Lower leg skin (tissue), 4 donors: ENCODE measurements around the gene SVEP1. TPM values are rescaled to one million over a fixed set of nuclear protein-coding genes. Genes with fewer than 3 reads are reported as not detected.

Experiments used
- DNase-seq, 2 donors: peaks; one replicate each; pipeline ENCODE4 v3.0.0-alpha.2; 2019; ENCODE audit warnings: low spot score in 2 of 2
- H3K4me3 ChIP-seq: fragments of 200-600 bp; sonication (generic); 2 replicates; pipeline ENCODE4 v1.5.1; 2017; ENCODE audit warnings: mild to moderate bottlenecking, low read depth; ENCODE audit not compliant: poor library complexity, severe bottlenecking
- POLR2A ChIP-seq, 2 donors: fragments of 450-650 bp; IDR thresholded peaks; one replicate each; pipeline ENCODE4 v1.6.1; 2016 to 2017; ENCODE audit warnings: antibody characterized with exemption in 2 of 2, mild to moderate bottlenecking in 1 of 2, moderate library complexity in 1 of 2
- WGBS, 2 donors: methylation state at CpG; one replicate each; pipeline ENCODE4 v1.1.5; 2018; 5-methylcytosine and 5-hydroxymethylcytosine counted together
- intact Hi-C: fragments of 100-400 bp; cut with DNase I; formaldehyde crosslinking; loops from one replicate; pipeline ENCODE4 v1.15.0; 2023; ENCODE audit warnings: low total_unique reads
- total RNA-seq, 4 donors: library from RNA; depleted of rRNA; stranded (reverse); fragments of >200 nt; gene quantifications; one replicate each; pipeline ENCODE4 v1.1.0, GENCODE V29; 2016
- TF ChIP-seq, protein P1 (sequence below), 3 donors: fragments of 450-650 bp; IDR thresholded peaks; one replicate each; pipeline ENCODE4 v1.5.1; 2016; ENCODE audit warnings: antibody characterized with exemption in 3 of 3, mild to moderate bottlenecking in 3 of 3, moderate library complexity in 2 of 3

SVEP1 gene
- total RNA-seq, 4 donors from 2014 or later, result 11.1 to 39.0 (median 14.7) TPM

DNA sequence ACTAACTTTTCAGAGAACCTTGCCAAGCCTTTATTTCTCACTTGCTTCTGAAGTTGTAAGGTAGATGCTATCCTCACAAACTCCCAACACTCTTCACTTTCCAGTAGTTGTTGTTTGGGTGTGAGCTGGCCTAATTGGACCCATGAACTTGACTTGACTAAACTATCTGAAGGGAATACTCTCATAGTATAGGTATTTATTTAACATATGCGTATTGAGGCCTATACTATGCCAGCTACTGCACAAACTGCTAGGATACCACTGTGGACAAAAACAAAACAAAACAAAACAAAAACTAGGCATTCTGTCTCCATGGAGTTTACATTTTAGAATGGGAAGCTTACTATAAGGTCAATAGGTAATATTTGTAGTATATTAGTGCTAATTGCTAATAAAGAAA lies 243.2 kb downstream of the SVEP1 start:
- no peak for TF ChIP-seq POLR2A (IDR thresholded peaks at IDR 0.05)
- TF ChIP-seq, protein P1, sequence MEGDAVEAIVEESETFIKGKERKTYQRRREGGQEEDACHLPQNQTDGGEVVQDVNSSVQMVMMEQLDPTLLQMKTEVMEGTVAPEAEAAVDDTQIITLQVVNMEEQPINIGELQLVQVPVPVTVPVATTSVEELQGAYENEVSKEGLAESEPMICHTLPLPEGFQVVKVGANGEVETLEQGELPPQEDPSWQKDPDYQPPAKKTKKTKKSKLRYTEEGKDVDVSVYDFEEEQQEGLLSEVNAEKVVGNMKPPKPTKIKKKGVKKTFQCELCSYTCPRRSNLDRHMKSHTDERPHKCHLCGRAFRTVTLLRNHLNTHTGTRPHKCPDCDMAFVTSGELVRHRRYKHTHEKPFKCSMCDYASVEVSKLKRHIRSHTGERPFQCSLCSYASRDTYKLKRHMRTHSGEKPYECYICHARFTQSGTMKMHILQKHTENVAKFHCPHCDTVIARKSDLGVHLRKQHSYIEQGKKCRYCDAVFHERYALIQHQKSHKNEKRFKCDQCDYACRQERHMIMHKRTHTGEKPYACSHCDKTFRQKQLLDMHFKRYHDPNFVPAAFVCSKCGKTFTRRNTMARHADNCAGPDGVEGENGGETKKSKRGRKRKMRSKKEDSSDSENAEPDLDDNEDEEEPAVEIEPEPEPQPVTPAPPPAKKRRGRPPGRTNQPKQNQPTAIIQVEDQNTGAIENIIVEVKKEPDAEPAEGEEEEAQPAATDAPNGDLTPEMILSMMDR (IDR thresholded peaks at IDR 0.05), result no peak
- no peak overlapping the region for H3K4me3 ChIP-seq
- no peak for DNase-seq
- 58 to 64% methylated on average over 1 of the region's 1 CpG for WGBS, 2 donors
- intact Hi-C loops, result no loop called here

DNA sequence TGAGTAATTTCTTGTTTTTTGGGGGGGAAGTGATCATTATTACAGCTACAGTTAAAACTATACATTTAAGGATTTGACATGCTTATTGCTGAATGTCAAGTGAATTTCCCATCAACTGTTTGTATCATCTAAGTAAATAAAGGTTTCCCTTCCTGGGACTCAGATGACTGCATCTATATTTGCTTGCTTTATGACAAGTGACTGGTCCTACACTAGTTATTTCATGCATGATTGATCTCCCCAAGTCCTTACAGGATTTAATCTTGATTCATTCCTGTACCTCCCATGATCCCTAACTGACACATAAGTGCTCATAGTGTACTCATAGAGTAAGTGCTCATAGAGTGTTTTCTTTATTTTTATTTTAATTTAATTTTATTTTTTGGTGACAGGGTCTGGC lies 244.7 kb downstream of the SVEP1 start:
- DNase-seq, result no peak
- TF ChIP-seq, protein P1 (IDR thresholded peaks at IDR 0.05), result no peak
- no peak for TF ChIP-seq POLR2A (IDR thresholded peaks at IDR 0.05)
- intact Hi-C loops, result no loop called here
- no peak overlapping the region for H3K4me3 ChIP-seq

DNA sequence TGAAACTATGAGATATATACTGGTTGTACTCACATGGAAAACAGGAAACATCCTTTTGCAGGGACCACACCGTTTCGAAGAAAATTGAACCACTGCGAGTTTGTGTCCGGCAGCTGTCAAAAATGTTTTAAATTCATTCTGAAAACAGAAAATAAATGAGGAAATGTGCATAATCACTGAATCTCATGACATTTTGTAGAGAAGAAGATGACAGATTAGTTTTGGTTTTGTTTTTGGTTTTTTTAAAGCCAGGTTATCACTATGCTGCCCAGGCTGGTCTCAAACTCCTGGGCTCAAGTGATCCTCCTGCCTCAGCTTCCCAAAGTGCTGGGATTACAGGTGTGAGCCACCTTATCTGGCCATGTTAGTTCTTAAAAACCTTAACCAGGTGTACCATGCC lies 245.4 kb downstream of the SVEP1 start:
- WGBS, 2 donors, result 81 to 82% methylated on average over 4 of the region's 4 CpGs
- DNase-seq, result no peak
- H3K4me3 ChIP-seq, result no peak overlapping the region
- intact Hi-C loops, result no loop called here
- TF ChIP-seq POLR2A (IDR thresholded peaks at IDR 0.05), result no peak
- TF ChIP-seq, protein P1 (IDR thresholded peaks at IDR 0.05), result no peak

DNA sequence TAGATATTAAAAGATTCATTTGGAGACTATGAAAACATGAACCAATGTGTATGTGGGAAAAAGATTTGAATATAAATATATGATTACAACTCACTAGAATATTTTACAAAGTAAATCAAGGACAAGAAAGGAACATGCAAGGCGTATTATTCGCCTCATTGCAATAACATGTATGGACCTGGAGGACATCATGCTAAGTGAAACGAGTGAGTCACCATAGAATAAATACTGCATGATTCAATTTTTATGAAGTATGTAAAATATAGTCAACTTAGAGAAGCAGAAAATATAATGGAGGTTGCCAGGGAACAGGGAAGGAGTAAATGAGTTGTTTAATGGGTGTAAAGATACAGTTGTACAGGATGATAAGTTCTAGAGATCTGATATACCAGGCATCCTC lies 246.8 kb downstream of the SVEP1 start:
- WGBS, 2 donors, result 58 to 63% methylated on average over 3 of the region's 3 CpGs
- H3K4me3 ChIP-seq, result no peak overlapping the region
- no peak for DNase-seq
- no peak for TF ChIP-seq POLR2A (IDR thresholded peaks at IDR 0.05)
- TF ChIP-seq, protein P1 (IDR thresholded peaks at IDR 0.05), result no peak
- intact Hi-C loops, result no loop called here

DNA sequence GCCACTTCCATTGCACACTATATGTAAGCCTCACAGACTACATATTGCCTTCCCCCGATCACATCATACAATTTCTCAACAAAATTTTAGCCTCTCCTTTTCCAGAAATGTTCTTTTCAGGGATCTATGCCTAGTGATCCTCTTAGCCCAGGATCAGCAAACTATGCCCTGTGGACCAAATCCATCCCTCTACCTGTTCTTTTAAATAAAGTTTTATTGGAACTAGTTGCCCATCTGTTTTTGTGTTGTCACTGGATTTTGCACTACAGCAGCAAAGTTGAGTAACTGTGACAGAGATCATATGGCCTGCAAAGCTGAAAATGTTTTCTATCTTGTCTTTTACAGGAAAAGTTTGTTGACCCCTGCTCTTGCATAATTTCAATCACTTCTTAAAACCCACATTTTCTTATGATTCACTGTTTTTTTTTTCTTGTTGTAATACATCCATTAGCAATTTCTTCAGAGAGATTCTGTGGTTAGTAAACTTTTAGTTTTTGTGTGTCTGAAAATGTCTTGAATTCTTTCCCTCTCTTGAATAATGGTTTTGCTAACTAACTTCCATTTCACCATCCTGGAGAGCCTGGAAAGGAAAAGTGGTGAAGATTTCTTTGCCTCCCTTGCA lies 248.9 kb downstream of the SVEP1 start:
- no peak for DNase-seq

More for the DNA sequence above, 248.9 kb downstream of the SVEP1 start:
- WGBS, 2 donors, result 94 to 97% methylated on average over 1 of the region's 1 CpG
- intact Hi-C loops, result no loop called here
- H3K4me3 ChIP-seq, result no peak overlapping the region
- no peak for TF ChIP-seq POLR2A (IDR thresholded peaks at IDR 0.05)
- TF ChIP-seq, protein P1 (IDR thresholded peaks at IDR 0.05), result no peak
